SU-DHL-6 (cell line): Measurements from ENCODE around the gene CFDP1.

Experiments
- H2AFZ ChIP-seq: fragments of 200-600 bp; sonication (generic); 2 replicates; pipeline ENCODE4 v1.6.1; 2014; ENCODE audit warnings: low read depth, mild to moderate bottlenecking, moderate library complexity, mixed read lengths, antibody characterized with exemption, low read length; ENCODE audit not compliant: severe bottlenecking
- H3F3A ChIP-seq: fragments of 200-600 bp; shearing (Covaris generic); 2 replicates; pipeline ENCODE4 v1.6.0; 2016; ENCODE audit warnings: antibody characterized with exemption, mild to moderate bottlenecking; ENCODE audit not compliant: insufficient read depth
- H3K27ac ChIP-seq: fragments of 200-600 bp; sonication (generic); 2 replicates; pipeline ENCODE4 v1.5.1; 2016; ENCODE audit warnings: low read depth, mild to moderate bottlenecking, low read length, moderate library complexity, mixed read lengths
- H3K27me3 ChIP-seq: fragments of 200-600 bp; sonication (generic), shearing (Covaris generic); 2 replicates; pipeline ENCODE4 v1.6.0; 2014; ENCODE audit warnings: mild to moderate bottlenecking, low read length
- H3K36me3 ChIP-seq: fragments of 200-600 bp; sonication (generic); 2 replicates; pipeline ENCODE4 v1.6.1; 2014; ENCODE audit warnings: mild to moderate bottlenecking, low read length, mixed read lengths
- H3K4me2 ChIP-seq: fragments of 300-600, 200-600 bp; shearing (Covaris generic), sonication (generic); 2 replicates; pipeline ENCODE4 v1.6.0; 2014; ENCODE audit warnings: low read length, low read depth, mild to moderate bottlenecking; ENCODE audit not compliant: poor library complexity, severe bottlenecking
- H3K4me3 ChIP-seq: fragments of 200-600 bp; sonication (generic); 2 replicates; pipeline ENCODE4 v1.5.1; 2014; ENCODE audit warnings: antibody characterized with exemption, low read length, mild to moderate bottlenecking, mixed read lengths; ENCODE audit not compliant: insufficient read depth, poor library complexity, severe bottlenecking
- H3K79me2 ChIP-seq: fragments of 200-600 bp; sonication (generic); 2 replicates; pipeline ENCODE4 v1.6.1; 2014; ENCODE audit warnings: mild to moderate bottlenecking, low read length, moderate library complexity; ENCODE audit not compliant: insufficient read depth
- H3K9ac ChIP-seq: fragments of 200-600 bp; sonication (generic); 2 replicates; pipeline ENCODE4 v1.7.0; 2014; ENCODE audit warnings: mild to moderate bottlenecking, low read length
- H3K9me2 ChIP-seq: fragments of 200-600 bp; sonication (generic); replicated peaks from 2 replicates; pipeline ENCODE4 v1.6.1; 2014; ENCODE audit warnings: low read length; ENCODE audit not compliant: insufficient read depth
- H3K9me3 ChIP-seq: fragments of 200-600 bp; sonication (generic); 2 replicates; pipeline ENCODE4 v1.6.1; 2014; ENCODE audit warnings: low read length, mixed read lengths; ENCODE audit not compliant: insufficient read depth
- H4K20me1 ChIP-seq: fragments of 200-600 bp; sonication (generic); 2 replicates; pipeline ENCODE4 v1.6.1; 2014; ENCODE audit warnings: low read depth, mild to moderate bottlenecking, antibody characterized with exemption, low read length, moderate library complexity, mixed read lengths
- CTCF ChIP-seq: fragments of 200-600 bp; sonication (generic); IDR thresholded peaks from one replicate; pipeline ENCODE4 v1.5.1; 2017; ENCODE audit warnings: antibody characterized with exemption, mild to moderate bottlenecking, low read length, moderate library complexity; ENCODE audit not compliant: insufficient read depth, poor library complexity, severe bottlenecking
- EZH2phosphoT487 ChIP-seq: fragments of 200-600 bp; sonication (generic), shearing (Covaris generic); conservative IDR thresholded peaks from 2 replicates; pipeline ENCODE4 v1.6.1; 2018; ENCODE audit warnings: mild to moderate bottlenecking, antibody characterized with exemption, low read length, moderate library complexity, mixed read lengths

Gene CFDP1

GRCh38 chr16:75378616-75379015 lies 54.7 kb downstream of the CFDP1 start:
- Histone ChIP-seq H2AFZ (no peak overlapping the region), H3K27me3 (no peaks in the 10 kb centered on the region), H3K4me3 (no peak overlapping the region), H3K4me2 (no peak overlapping the region), H3K36me3 (peaks cover 5% of the 10 kb centered on the region; the same call in 1 of the 2 replicates), H3K79me2 (no peaks in the 10 kb centered on the region), H3F3A (no peaks in the 10 kb centered on the region), H3K9ac (no peak overlapping the region), H3K9me3 (no peaks in the 10 kb centered on the region), H3K9me2 (no peaks in the 10 kb centered on the region), H4K20me1 (no peaks in the 10 kb centered on the region), H3K27ac (no peak overlapping the region)
- no peak for TF ChIP-seq CTCF
- no peak for TF ChIP-seq EZH2phosphoT487

- Histone ChIP-seq H3K9me2 (no peaks in the 10 kb centered on the region), H3K4me3 (no peak overlapping the region), H3K27ac (no peak overlapping the region), H4K20me1 (no peaks in the 10 kb centered on the region), H3K36me3 (peaks cover 5% of the 10 kb centered on the region; the same call in 1 of the 2 replicates), H3K4me2 (no peak overlapping the region), H3K9ac (no peak overlapping the region), H3F3A (no peaks in the 10 kb centered on the region), H3K9me3 (no peaks in the 10 kb centered on the region), H2AFZ (no peak overlapping the region), H3K79me2 (no peaks in the 10 kb centered on the region), H3K27me3 (no peaks in the 10 kb centered on the region)
- no peak for TF ChIP-seq EZH2phosphoT487
- TF ChIP-seq CTCF: no peak
Measured at GRCh38 chr16:75377729-75378386, 55.4 kb downstream of the CFDP1 start.

GRCh38 chr16:75376475-75377161 lies 56.7 kb downstream of the CFDP1 start:
- H3K36me3 ChIP-seq: peaks cover 5% of the 10 kb centered on the region; the same call in 1 of the 2 replicates
- H2AFZ ChIP-seq: no peak overlapping the region
- no peak overlapping the region for H3K27ac ChIP-seq
- H3K9me3 ChIP-seq: no peaks in the 10 kb centered on the region
- no peak overlapping the region for H3K9ac ChIP-seq
- no peaks in the 10 kb centered on the region for H3K9me2 ChIP-seq
- TF ChIP-seq CTCF: no peak
- no peak for TF ChIP-seq EZH2phosphoT487
- no peaks in the 10 kb centered on the region for H3K79me2 ChIP-seq
- no peaks in the 10 kb centered on the region for H4K20me1 ChIP-seq
- no peak overlapping the region for H3K4me3 ChIP-seq
- no peaks in the 10 kb centered on the region for H3F3A ChIP-seq
- H3K27me3 ChIP-seq: no peaks in the 10 kb centered on the region
- no peak overlapping the region for H3K4me2 ChIP-seq
